DMS114 treated with DMSO at 0.1 percent for 48 hours (cell line): Measurements from ENCODE around the gene TEAD3.
A peak's percentile ranks its signal among the peaks of the same experiment; 100 is the strongest.

Source experiments
- DNase-seq: peaks from one replicate; lab custom pipeline; 2025; ENCODE audit not compliant: unreplicated experiment; lab: John Stamatoyannopoulos, UW

The TEAD3 gene

DNA sequence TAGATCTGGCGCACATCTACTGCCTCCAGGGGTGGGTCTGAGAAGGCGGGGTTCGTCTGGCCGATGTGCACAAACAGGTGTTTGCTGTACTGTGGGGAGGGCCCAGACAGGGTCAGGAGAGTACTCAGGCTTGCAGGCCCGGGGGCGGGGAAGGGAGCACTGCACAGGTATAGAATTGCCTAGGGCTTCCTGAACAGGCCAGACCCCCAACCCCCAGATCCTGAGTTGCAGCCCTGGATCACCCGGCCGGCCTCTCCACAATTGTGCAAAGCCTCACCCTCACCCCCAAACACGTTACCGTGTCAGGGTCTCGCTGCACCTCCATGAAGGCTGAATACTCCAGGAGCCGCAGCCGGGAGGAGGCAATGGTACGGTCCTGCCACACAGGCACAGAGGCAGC is 20.9 kb downstream of the TEAD3 start:
- DNase-seq, result no peak

DNA sequence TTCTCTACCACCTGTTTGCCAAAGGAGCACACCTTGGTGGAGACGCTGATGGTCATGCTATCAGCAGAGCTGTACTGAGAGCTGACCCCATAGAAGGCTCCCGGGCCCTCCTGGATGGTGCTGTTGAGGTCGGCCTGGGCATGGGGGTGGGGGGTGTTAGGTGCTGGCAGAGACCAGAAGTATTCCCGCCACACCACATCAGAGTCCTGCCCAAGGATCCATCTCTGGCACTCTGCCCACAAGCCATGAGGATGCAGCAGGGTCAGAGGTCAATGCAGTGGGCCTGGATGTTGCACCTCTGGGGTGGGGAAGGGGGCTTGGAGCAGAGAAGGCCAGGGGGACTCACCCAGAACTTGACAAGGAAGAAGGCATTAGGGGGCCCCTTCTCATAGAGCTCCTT is 21.3 kb downstream of the TEAD3 start:
- no peak for DNase-seq

- DNase-seq, result no peak
These were observed 21.8 kb downstream of the TEAD3 start for GRCh38 chr6:35474942-35475570.

GRCh38 chr6:35474131-35474941 is 22.5 kb downstream of the TEAD3 start:
- no peak for DNase-seq

DNA sequence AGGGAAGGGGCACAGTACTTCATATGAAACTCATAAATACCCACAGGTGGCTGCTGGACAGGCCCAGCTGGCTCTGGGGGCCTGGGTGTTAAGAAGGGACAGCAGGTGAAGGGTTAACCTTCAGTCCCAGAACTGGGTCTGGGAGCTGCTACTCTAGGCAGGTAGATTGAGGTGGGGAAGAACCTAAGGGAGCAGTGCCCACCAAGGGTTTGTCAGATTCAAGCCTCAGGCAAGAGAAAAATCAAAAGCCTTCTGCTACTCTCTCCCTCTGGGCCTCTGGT is 23.1 kb downstream of the TEAD3 start:
- no peak for DNase-seq

- no peak for DNase-seq
These were observed 23.6 kb downstream of the TEAD3 start for GRCh38 chr6:35473075-35473849.

DNA sequence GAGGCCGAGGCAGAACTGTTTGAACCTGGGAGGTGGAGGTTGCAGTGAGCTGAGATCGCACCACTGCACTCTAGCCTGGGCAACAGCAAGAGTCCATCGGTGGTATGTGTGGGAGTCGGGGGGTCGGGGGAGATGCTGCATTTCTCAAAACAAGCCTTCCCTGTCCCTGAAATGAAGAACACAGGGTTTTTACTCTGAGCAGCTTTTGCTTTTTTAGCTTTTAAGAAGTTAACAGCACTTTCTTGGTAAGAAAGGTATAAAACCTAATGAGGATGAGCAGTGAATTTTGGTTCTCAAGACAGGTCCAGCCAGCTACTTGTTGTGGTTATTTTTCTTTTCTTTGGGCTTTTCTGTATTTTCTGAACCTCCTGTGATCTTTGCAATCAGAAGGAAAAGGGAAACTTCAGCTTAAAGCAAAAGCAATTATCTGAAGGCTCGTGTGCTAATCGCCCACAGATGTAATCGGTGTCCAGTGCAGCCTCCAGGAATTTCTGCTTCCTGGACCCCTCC is 25.0 kb downstream of the TEAD3 start:
- no peak for DNase-seq

DNA sequence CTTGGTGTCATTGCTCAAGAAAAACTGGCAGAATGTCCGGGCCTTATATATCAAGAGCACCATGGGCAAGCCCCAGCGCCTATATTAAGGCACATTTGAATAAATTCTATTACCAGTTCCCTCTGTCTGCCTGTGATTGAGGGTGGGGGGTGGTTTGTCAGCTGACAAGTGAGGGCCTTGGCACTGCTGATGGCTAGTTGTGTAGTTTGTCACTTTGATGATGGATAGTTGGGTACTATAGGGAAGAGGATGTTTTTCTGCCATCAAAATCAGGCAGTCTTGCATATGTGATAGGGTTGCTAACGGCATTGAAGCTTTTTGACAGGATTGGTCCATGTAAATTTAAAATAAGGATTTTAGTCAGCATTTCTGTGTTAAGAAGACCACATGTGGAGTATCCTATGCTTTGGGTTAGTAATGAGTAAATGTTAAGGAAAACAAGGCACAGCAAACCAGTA is 26.2 kb downstream of the TEAD3 start:
- DNase-seq, result no peak

DNA sequence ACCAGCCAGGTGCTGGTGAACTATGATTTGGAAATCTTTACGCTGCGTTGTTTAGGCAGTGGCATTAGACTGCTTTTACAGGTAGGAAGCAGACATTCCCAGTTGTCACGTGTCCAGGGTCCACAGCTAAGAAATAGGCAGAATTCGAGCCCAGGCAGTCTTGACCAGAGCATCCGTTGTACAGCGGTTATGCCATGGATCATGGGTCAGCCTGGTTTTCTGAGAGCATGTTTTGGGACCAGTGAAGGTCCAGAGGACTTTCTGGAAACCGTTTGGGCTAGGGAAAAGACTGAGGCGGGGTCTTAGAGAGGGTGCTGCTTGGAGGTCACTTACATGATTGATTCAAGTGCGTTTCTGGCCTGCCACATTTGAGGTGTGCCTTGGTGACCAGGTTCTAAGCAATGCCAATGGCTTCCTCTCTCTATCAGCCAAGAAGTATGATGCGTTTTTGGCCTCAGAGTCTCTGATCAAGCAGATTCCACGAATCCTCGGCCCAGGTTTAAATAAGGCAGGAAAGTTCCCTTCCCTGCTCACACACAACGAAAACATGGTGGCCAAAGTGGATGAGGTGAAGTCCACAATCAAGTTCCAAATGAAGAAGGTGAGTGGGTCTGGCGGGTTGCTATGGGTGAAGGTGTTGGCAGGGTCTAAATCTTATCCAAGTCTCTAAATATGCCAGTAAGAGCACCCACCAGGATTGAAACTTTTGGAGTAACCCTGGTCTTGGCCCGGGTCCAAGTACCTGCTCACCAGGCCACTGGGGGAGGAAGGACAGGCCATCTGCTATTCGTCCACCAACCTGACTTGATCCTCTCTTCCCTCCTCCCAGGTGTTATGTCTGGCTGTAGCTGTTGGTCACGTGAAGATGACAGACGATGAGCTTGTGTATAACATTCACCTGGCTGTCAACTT is 26.9 kb downstream of the TEAD3 start:
- DNase-seq, result no peak

DNA sequence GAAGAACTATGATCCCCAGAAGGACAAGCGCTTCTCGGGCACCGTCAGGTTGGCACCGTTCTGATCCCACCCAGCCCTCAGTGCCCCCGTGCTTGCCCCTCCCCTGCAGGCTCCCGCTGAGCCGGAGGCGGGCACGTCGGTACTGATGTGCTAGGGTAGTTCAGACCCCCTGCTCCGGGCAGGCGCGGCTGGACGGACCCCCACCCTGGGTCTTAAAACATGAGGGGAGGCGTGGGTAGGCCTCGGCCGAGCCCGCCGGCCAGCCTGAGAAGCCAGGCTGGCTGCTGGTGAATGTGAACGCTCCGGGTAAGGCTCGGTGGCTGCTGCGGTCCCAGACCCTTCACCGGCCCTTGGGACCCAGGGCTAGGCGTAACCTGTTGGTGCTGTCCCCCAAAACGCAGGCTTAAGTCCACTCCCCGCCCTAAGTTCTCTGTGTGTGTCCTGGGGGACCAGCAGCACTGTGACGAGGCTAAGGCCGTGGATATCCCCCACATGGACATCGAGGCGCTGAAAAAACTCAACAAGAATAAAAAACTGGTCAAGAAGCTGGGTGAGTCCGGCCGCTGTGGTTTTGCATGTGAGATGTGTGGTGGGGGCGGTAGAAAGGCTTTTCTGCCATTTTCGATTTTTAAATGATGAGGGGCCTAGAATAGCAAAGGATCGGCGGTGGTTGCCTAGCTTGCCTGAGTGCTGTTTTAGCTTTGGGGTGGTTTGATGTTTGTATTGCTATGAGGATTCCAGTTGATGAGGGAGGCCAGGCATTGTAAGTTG is 27.7 kb downstream of the TEAD3 start:
- DNase-seq, result no peak

DNA sequence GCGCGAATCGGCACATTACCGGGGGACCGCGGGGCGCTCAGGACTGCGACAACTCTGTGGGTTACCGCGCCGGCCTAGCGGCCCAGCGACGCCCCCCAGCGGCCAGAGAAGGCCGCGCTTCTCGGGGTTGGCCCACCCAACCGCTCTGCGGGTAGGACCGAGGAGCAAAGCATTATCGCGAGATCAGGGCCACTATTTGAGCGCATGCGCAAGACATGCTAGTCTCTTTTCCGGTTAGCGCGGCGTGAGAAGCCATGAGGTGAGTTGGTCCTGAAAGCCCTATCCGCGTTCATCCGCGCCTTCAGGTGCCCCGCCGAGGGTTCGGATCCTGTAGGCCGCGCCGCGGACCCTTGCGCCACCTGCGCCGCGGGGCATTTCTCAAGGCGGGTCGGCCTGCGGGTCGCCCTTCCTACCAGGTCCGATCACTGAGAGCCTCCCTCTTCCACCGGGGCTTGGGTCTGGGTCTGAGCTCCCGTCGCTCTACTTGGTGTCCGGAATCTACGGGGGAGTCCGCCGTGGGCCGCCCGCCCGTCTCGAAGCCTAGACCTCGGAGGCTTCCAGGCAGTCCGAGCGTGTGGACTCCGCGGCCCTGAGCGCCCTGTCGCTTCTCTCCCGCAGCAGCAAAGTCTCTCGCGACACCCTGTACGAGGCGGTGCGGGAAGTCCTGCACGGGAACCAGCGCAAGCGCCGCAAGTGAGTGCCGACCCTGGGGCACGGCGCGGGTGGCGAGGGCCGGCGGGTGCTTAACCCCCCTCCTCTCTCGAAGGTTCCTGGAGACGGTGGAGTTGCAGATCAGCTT is 28.5 kb downstream of the TEAD3 start, which contains the start of gene RPL10A:
TSS of gene RPL10A (plus strand) at position 221 of the 799 bp plus-strand sequence. CDS start at position 255, 34 bp downstream.
- peak; percentile 95 for DNase-seq

- no peak for DNase-seq
These were observed 31.2 kb downstream of the TEAD3 start for GRCh38 chr6:35465646-35466045.

- no peak for DNase-seq
These were observed 33.6 kb downstream of the TEAD3 start for GRCh38 chr6:35463292-35463691.

DNA sequence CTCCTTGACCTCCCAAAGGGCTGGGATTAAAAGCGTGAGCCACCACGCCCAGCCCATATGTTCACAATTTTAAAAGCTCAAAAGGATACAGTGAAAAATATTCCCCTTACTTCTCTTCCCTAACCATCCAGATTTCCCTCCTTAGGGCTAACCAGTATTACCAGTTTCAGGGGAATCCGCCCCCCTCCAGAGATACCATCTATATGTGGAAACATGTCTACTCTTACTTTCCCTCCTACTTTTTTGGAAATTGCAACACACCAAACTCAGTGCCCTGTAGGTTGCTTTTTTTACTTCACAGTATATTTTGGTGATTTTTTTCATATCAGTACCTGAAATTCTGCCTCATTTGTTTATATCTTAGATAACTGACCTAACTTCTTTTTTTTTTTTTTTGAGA is 35.6 kb downstream of the TEAD3 start:
- DNase-seq, result no peak

DNA sequence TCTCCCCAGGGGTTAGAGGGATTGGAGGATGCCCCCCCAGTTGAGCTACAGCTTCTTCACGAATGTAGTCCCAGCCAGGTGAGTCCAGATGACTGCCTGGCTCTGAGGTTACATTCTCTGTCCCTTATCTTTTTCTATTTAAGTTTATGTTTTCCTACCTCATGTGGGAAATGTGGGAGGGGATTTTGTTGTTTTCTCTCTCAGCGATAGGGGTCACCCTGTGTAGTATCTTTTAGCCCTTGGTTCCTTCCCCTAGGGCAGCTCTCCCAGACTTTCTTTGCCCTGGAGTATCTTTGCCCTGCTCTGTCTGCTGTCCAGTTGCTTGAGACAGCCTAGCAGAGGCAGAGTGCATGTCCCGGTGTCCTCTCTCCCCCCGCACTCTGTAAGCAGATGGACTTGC is 39.0 kb downstream of the TEAD3 start:
- DNase-seq, result no peak

DNA sequence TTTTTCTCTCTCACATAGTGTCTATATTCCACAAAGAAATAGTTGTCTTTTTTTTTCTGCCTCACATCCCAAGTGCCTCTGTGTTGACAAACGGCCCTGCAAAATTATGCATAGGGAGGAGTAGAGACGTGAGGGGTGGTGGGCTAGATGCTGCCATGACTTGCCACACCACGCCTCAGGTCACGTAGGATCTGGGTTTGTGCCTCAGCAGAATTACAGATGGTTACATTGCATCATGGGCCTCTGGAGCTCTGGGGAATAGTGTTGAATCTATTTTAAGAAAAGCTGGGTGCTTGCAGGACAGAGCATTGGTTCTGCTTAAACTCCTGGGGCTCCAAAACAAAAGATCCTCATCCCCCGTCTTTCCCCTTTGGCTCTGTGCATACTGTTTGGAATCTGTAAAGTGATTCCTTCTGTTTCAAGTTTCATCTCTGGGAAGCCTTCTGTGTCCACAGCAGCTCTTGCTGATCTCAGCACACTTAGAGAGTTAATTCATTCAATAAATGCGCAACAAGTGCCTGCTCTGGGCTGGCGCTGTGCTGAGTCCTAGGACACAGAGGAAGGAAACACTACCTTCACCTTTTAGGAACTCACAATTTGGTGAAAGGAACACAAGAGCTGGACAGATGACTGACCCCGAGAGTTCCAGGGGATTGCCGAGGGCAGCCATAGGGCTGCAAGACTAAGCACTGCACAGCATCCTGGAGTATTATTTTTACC is 42.3 kb downstream of the TEAD3 start:
- DNase-seq, result no peak

GRCh38 chr6:35453236-35453635 is 43.6 kb downstream of the TEAD3 start:
- no peak for DNase-seq
